Caco-2 (cell line): Measurements from ENCODE around the gene ZNF3. TPM values are rescaled to one million over a fixed set of nuclear protein-coding genes. Genes with fewer than 3 reads are reported as not detected.

ENCODE experiments used
- BruUV-seq: library from RNA; stranded (reverse); fragments of 400-500 nt; replicated peaks from 2 replicates; lab custom pipeline; 2021; lab: Mats Ljungman, UMichigan
- CTCF ChIA-PET: fragments of 300-600 bp; sonication (Branson Sonifier 250); formaldehyde crosslinking; loops from one replicate; lab custom pipeline; 2022; ENCODE audit warnings: antibody characterized with exemption; lab: Charles Lee
- POLR2A ChIA-PET: fragments of 300-600 bp; sonication (Branson Sonifier 250); formaldehyde crosslinking; loops from one replicate; lab custom pipeline; 2022; ENCODE audit warnings: antibody characterized with exemption; lab: Charles Lee
- DNase-seq, 2 experiments: peaks; one replicate each; pipeline versions ENCODE4 v3.0.0 to v3.0.0-alpha.2; 2020 to 2022
- H3K27me3 ChIP-seq: replicated peaks from 2 replicates; pipeline ENCODE4 v1.6.0; 2011; ENCODE audit warnings: low read length; ENCODE audit not compliant: control insufficient read depth, insufficient read depth
- H3K36me3 ChIP-seq: 2 replicates; pipeline ENCODE4 v1.5.1; 2011; ENCODE audit warnings: low read length; ENCODE audit not compliant: control insufficient read depth, insufficient read depth
- H3K4me1 ChIP-seq: fragments of 250-450 bp; sonication (Bioruptor Pico); 2 replicates; pipeline ENCODE4 v1.5.1; 2020; ENCODE audit warnings: mild to moderate bottlenecking
- H3K4me3 ChIP-seq: 2 replicates; pipeline ENCODE4 v1.5.1; 2011; ENCODE audit warnings: low read depth, mild to moderate bottlenecking, control low read depth, low read length
- H3K9me3 ChIP-seq: fragments of 250-450 bp; sonication (Bioruptor Pico); 2 replicates; pipeline ENCODE4 v1.5.1; 2020; ENCODE audit warnings: mild to moderate bottlenecking, moderate library complexity
- H3K27ac Mint-ChIP-seq: one replicate; pipeline ENCODE4 v1.8.0; 2022; ENCODE audit warnings: mixed read lengths; ENCODE audit not compliant: unreplicated experiment
- H3K27me3 Mint-ChIP-seq: one replicate; pipeline ENCODE4 v1.8.0; 2022; ENCODE audit warnings: mixed read lengths; ENCODE audit not compliant: insufficient read depth, unreplicated experiment
- H3K36me3 Mint-ChIP-seq: one replicate; pipeline ENCODE4 v1.8.0; 2022; ENCODE audit warnings: mild to moderate bottlenecking, mixed read lengths; ENCODE audit not compliant: insufficient read depth, unreplicated experiment
- H3K4me1 Mint-ChIP-seq: one replicate; pipeline ENCODE4 v1.8.0; 2022; ENCODE audit warnings: low read depth, mixed read lengths; ENCODE audit not compliant: unreplicated experiment
- H3K4me3 Mint-ChIP-seq: one replicate; pipeline ENCODE4 v1.8.0; 2022; ENCODE audit warnings: mild to moderate bottlenecking, moderate library complexity, mixed read lengths; ENCODE audit not compliant: unreplicated experiment
- H3K9me3 Mint-ChIP-seq: one replicate; pipeline ENCODE4 v1.8.0; 2022; ENCODE audit warnings: mixed read lengths; ENCODE audit not compliant: unreplicated experiment
- CTCF ChIP-seq, 2 experiments: fragments of 200-600 bp in 1 of 2; IDR thresholded peaks; 1 replicate in 1 of 2; 2 replicates in 1 of 2; pipeline versions ENCODE4 v1.5.1 to v1.8.0; 2011 to 2022; ENCODE audit warnings: antibody characterized with exemption in 1 of 2, control low read depth in 1 of 2, inconsistent platforms in 1 of 2, low read depth in 1 of 2, low read length in 1 of 2, mild to moderate bottlenecking in 1 of 2, moderate library complexity in 1 of 2; ENCODE audit not compliant: insufficient read depth in 1 of 2, severe bottlenecking in 1 of 2, unreplicated experiment in 1 of 2
- intact Hi-C: fragments of 100-400 bp; cut with micrococcal nuclease; formaldehyde crosslinking; loops from one replicate; pipeline ENCODE4 v1.10.0; 2022; ENCODE audit not compliant: unreplicated experiment
- total RNA-seq: library from RNA; stranded (reverse); gene quantifications from 2 replicates; pipeline ENCODE4 v1.2.3, GENCODE V29; 2022

Gene ZNF3
- total RNA-seq, 1 experiment from 2014 or later: 37.8 TPM

- Mint-ChIP-seq H3K27ac (no peak overlapping the region), H3K27me3 (no peaks in the 10 kb centered on the region), H3K36me3 (peaks cover 78% of the 10 kb centered on the region), H3K4me3 (no peak overlapping the region), H3K9me3 (peaks cover 34% of the 10 kb centered on the region), H3K4me1 (no peaks in the 10 kb centered on the region)
- H3K27me3 ChIP-seq: no peaks in the 10 kb centered on the region
- H3K9me3 ChIP-seq: peaks cover 31% of the 10 kb centered on the region
- ChIA-PET POLR2A (no interaction called here), CTCF (no interaction called here)
- no peak overlapping the region for H3K4me3 ChIP-seq
- no peak for DNase-seq
- peaks cover 39% of the 10 kb centered on the region for H3K36me3 ChIP-seq
- intact Hi-C loops: no loop called here
- no peaks in the 10 kb centered on the region for H3K4me1 ChIP-seq
- no peak for TF ChIP-seq CTCF (IDR thresholded peaks at IDR 0.05; ENCODE audit: insufficient read depth in 1 of 2, low read depth in 1 of 2, low read length in 1 of 2, severe bottlenecking in 1 of 2, unreplicated experiment in 1 of 2)
- no TSS peak for BruUV-seq
Measured at GRCh38 chr7:100071018-100071723, 10.4 kb downstream of the ZNF3 start.

- peaks cover 73% of the 10 kb centered on the region for H3K36me3 Mint-ChIP-seq
- POLR2A ChIA-PET: no interaction called here
- BruUV-seq: no TSS peak
- Histone ChIP-seq H3K27me3 (no peaks in the 10 kb centered on the region), H3K4me1 (no peaks in the 10 kb centered on the region; the same call in 1 of the 2 replicates), H3K4me3 (no peak overlapping the region), H3K36me3 (peaks cover 34% of the 10 kb centered on the region), H3K9me3 (peaks cover 31% of the 10 kb centered on the region)
- no peaks in the 10 kb centered on the region for H3K27me3 Mint-ChIP-seq
- TF ChIP-seq CTCF (IDR thresholded peaks at IDR 0.05; ENCODE audit: insufficient read depth in 1 of 2, low read depth in 1 of 2, low read length in 1 of 2, severe bottlenecking in 1 of 2, unreplicated experiment in 1 of 2): no peak
- intact Hi-C loops: no loop called here
- H3K4me3 Mint-ChIP-seq: no peak overlapping the region
- no peak overlapping the region for H3K27ac Mint-ChIP-seq
- CTCF ChIA-PET: no interaction called here
- DNase-seq: no peak
- H3K9me3 Mint-ChIP-seq: peaks cover 34% of the 10 kb centered on the region
- no peaks in the 10 kb centered on the region for H3K4me1 Mint-ChIP-seq
Measured at GRCh38 chr7:100069991-100070390, 11.5 kb downstream of the ZNF3 start.

- no peaks in the 10 kb centered on the region for H3K27me3 ChIP-seq
- no peaks in the 10 kb centered on the region; the same call in 1 of the 2 replicates for H3K4me1 ChIP-seq
- TF ChIP-seq CTCF (IDR thresholded peaks at IDR 0.05; ENCODE audit: insufficient read depth in 1 of 2, low read depth in 1 of 2, low read length in 1 of 2, severe bottlenecking in 1 of 2, unreplicated experiment in 1 of 2): no peak
- no peak overlapping the region for H3K4me3 ChIP-seq
- DNase-seq: no peak
- no peak overlapping the region for H3K27ac Mint-ChIP-seq
- peaks cover 15% of the 10 kb centered on the region for H3K9me3 ChIP-seq
- H3K4me3 Mint-ChIP-seq: no peak overlapping the region
- no peaks in the 10 kb centered on the region for H3K4me1 Mint-ChIP-seq
- peaks cover 66% of the 10 kb centered on the region for H3K36me3 Mint-ChIP-seq
- H3K27me3 Mint-ChIP-seq: no peaks in the 10 kb centered on the region
- ChIA-PET CTCF (interaction anchor here (0.6 to 1.0 kb wide), 2 partner anchors 73 to 111 kb away, joined by 3 read pairs; no protein-coding TSS in a partner anchor), POLR2A (interaction anchor here (1.4 kb wide), 1 partner anchor 12 kb away, joined by 4 read pairs; no protein-coding TSS in a partner anchor)
- intact Hi-C loops: no loop called here
- peaks cover 19% of the 10 kb centered on the region for H3K9me3 Mint-ChIP-seq
- BruUV-seq: no TSS peak
- peaks cover 18% of the 10 kb centered on the region for H3K36me3 ChIP-seq
Measured at GRCh38 chr7:100066953-100067352, 14.6 kb downstream of the ZNF3 start.
